Peyer's patch (tissue), 4 donors: ENCODE data around the gene RFX2.

Experiments
- CTCF ChIP-seq, 6 experiments: fragments of 450-650 bp in 4 of 6; fragments of 200-600 bp in 2 of 6; sonication (generic) in 1 of 6; IDR thresholded peaks; one replicate each; pipeline ENCODE4 v1.5.1; 2017 to 2019; ENCODE audit warnings: antibody characterized with exemption in 6 of 6, mild to moderate bottlenecking in 3 of 6, moderate library complexity in 1 of 6
- POLR2A ChIP-seq, 2 donors: fragments of 450-650 bp; IDR thresholded peaks; one replicate each; pipeline ENCODE4 v1.5.1; 2017; ENCODE audit warnings: antibody characterized with exemption in 2 of 2, mild to moderate bottlenecking in 2 of 2, moderate library complexity in 2 of 2

DNA sequence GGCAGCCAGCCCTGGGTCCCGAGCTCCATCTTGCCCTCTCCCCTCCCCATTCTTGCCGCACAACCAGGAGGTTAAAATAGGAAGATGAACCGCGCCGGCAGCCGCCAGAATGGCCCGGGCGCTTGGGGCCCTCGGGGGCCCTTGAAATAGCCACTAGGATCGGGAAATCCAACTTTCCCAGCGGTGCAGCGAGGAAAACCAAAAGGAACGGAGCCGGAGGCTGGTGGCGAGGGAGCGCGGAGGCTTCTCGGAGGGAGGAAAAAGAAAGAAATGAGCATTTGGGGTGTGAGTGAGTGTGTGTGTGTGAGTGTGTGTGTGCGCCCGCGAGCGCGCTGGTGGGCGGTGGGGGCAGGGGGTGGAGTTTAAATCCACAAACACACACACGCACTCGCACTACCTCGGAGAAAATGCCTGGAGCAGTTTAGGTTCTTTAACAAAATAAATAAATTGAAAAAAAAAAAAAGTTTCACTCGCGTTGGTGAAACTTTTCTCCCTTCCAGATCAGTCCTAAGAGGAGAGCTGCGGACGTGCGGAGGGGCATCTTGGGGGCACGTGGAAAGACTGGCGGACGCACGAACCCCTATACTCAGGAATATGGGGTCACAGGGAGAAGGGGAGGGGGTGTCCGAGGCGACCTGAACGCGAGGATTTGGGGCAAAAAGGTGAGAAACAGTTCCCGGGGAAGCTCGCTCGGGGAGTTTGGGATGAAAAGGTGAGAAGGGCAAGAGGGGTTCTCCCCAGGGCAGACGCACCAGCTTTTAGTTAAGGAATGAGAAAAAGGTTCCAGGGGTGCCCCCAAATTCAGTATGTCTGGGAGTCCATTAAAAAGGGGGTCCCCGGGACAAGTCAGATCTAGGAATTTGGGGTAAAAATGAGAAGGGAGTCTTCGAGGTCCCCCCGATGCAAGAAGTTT, 1.3 kb downstream of the RFX2 start:
- no peak for TF ChIP-seq CTCF (IDR thresholded peaks at IDR 0.05)
- TF ChIP-seq POLR2A (IDR thresholded peaks at IDR 0.05) = no peak
